ENCODE data around the gene PDE7B.

DNA sequence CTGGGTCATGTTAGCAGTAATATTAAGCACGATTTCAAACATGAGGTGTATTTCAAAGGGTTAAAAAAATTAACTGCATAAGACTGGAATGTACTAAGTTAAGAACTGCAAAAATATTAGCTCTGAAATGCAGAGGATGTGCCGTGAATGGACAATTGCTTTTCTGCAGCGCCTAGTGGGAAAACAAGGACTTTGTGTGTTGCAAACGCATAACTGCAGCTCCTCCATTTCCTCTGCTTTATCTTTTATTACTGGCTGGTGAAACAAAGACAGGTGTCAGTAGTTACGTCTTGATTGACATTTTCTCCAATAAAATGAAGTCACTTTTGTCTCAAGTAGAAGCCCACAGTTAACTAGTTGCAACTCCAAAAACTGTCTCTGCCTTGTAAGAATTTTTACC, 1.7 kb downstream of the PDE7B start:
- TF ChIP-seq, protein P1, sequence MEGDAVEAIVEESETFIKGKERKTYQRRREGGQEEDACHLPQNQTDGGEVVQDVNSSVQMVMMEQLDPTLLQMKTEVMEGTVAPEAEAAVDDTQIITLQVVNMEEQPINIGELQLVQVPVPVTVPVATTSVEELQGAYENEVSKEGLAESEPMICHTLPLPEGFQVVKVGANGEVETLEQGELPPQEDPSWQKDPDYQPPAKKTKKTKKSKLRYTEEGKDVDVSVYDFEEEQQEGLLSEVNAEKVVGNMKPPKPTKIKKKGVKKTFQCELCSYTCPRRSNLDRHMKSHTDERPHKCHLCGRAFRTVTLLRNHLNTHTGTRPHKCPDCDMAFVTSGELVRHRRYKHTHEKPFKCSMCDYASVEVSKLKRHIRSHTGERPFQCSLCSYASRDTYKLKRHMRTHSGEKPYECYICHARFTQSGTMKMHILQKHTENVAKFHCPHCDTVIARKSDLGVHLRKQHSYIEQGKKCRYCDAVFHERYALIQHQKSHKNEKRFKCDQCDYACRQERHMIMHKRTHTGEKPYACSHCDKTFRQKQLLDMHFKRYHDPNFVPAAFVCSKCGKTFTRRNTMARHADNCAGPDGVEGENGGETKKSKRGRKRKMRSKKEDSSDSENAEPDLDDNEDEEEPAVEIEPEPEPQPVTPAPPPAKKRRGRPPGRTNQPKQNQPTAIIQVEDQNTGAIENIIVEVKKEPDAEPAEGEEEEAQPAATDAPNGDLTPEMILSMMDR (IDR thresholded peaks at IDR 0.05; ENCODE audit: low read length), result no peak
- TF ChIP-seq EZH2 (IDR thresholded peaks at IDR 0.05; ENCODE audit: borderline replicate concordance, low read length), result no peak

Data from OCI-LY1 (cell line).